ENCODE measurements around the gene FAM204A.

FAM204A gene

GRCh38 chr10:118330295-118331076 is 11.6 kb downstream of the FAM204A start:
- no peak for DNase-seq

- DNase-seq: no peak
These were observed 18.0 kb downstream of the FAM204A start for GRCh38 chr10:118324140-118324539.

GRCh38 chr10:118321724-118322575 is 20.2 kb downstream of the FAM204A start:
- DNase-seq: no peak

- DNase-seq: no peak
These were observed 26.5 kb downstream of the FAM204A start for GRCh38 chr10:118315629-118316028.

DNA sequence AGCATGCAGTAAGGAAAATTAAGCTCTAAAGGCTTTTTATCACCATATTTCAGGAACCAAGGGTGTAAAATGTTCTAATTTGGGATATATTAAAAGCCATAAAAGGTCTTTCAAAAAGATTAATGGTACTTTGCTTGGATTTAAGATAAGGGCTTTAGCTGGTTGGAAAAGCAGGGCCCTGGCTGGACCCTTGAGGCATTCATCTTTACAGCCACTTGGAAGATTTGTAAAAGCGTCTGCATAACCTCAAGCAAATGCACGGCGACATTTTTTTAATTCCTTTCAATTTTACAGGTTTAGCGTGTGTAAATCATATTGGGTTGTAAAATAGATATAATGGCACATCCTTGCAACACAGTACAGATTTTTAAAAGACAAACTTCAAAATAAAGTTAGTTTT is 27.2 kb downstream of the FAM204A start:
- no peak for DNase-seq

- no peak for DNase-seq
These were observed 30.6 kb downstream of the FAM204A start for GRCh38 chr10:118311505-118311904.

GRCh38 chr10:118310822-118311221 is 31.3 kb downstream of the FAM204A start:
- no peak for DNase-seq

DNA sequence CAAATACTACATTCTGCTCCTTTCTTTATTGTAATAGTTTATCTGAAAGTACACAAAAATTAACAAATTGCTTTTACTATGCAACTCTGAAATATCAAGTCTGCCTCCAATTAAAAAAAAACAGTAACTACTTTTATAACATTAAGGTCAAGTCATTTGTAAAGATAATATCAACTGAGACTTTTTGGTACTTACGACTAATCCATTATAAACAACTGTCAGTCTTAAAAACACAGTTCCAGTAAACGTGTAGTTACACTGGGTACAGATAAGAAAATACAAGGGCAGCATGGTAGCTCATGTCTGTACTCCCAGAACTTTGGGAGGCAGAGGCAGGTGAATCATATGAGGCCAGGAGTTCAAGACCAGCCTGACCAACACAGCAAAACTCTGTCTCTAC is 32.2 kb downstream of the FAM204A start:
- no peak for DNase-seq

- DNase-seq: no peak
These were observed 33.5 kb downstream of the FAM204A start for GRCh38 chr10:118308664-118309063.

DNA sequence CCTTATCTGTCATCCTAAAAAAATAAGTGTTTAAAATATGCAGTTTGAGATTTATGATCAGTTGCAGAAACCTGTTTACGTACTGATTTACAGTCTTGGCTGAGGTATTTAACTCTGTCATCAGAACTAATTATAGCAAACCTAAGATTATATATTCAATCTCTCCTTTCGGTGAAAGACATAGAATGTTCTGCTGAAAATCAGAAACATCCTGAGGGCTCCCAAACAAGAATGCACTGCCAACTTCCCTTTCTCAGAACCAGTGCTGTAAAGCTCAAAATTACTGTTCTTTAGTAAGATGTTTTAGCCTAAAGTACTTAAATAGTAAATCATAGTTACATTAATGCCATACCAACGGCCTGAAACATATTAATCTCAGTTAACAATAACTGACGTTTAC is 34.3 kb downstream of the FAM204A start:
- DNase-seq: no peak

- DNase-seq: no peak
These were observed 34.9 kb downstream of the FAM204A start for GRCh38 chr10:118307220-118307619.

DNA sequence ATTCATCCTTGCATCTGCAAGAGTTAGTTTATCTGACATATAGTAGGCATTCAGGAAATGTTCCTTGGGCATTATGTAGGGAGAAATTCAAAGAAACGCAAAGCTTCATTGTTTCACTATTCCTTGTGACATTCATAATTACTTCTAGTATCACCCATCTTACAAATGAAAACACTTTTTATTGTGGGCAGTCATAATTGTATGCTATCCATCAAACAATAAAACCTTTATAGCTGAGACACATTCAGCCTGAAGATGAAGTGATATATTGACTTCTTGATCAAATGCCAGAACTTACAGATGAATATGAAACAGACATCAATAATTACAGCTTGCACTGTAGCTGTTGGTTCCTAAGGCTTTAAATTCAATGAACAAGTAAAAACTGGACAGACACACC is 36.4 kb downstream of the FAM204A start:
- no peak for DNase-seq

DNA sequence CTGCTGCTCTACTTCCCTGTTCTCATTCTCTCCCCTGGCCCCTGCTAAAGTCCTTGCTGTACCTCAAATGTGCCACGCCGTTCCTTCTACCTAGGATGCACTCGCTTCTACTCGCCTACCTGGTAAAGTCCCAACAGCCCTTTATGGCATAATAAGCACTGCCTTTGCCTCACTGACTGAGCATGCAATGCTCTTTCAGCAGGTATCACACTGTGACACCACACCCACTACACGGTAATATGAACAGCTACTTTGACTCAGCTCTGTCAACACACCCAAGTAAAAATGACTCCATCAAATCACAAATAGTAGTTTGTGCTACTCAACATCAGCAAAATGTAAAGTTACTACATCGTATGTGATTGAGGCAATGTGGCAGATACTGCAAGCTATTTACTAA is 37.6 kb downstream of the FAM204A start:
- DNase-seq: no peak

- no peak for DNase-seq
These were observed 40.9 kb downstream of the FAM204A start for GRCh38 chr10:118301211-118301610.

GRCh38 chr10:118300320-118300719 is 41.8 kb downstream of the FAM204A start:
- DNase-seq: no peak

DNA sequence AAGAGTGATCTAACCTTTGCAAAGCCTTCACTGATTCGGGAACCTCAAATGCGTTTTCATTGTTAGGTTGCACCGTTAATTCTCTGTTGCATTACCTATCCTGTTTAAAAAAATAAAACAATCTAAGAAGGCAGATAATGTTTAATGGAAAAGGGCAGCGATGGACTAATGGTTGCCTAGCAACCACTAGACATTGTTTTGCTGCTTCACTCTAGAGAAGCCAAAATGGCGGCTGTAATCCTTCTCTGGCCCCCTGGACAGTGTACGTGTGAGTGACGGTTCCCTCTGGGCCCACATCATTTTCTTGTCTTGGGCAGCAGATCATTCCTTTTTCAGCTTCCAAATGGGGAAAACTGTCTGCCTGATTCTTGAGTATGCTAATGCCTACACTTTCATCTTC is 43.3 kb downstream of the FAM204A start:
- no peak for DNase-seq

DNA sequence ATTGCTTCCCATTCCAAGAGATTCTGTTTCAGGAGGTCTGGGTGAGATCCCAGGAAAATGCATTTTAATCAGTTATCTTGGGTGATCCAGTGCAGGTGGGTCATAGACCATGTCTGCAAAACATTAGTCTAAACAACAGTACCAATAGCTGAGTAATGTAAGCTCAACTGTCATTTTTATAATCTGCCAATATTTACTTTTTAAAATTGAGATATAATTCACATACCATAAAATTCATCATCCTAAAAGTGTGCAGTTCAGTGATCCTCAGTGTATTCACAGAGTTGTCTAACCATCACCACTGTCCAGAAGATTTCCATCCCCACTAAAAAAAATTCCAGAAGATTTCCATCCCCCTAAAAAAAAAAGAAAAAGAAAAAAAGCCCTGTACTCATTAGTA is 51.0 kb downstream of the FAM204A start:
- DNase-seq: no peak

- DNase-seq: no peak
These were observed 51.6 kb downstream of the FAM204A start for GRCh38 chr10:118290471-118290995.

DNA sequence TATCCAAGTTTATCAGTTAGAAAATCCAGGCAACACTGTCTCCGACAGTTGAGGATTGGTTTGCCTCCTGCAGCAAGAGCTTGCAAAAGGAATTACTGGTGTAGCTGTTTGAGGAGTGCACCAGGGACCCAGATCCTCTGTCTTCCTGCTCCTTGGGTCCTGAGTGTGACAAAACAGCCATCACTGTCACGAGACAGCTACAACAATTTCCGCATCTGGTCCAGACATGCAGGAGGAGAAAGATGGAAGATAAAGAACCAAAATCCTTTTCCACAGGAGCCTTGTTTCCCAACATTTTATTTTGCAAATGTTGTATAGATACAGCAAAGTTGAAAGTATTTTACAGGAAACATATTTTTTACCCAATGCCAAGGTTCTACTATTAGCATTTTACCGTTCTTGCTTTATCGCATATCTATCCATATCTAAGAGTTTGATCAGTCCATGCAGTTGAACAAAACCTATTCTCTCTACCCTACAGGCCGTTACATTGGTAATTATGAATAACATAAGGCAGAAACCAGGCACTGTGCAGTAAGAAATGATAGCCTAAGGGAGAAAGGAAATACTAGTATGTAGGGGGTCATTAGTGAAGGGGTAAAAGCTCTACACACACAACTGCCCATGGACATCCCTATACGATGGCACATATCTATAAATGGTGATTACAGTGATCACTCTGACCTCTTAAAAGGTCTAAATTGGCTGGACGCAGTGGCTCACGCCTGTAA is 54.9 kb downstream of the FAM204A start:
- no peak for DNase-seq

DNA sequence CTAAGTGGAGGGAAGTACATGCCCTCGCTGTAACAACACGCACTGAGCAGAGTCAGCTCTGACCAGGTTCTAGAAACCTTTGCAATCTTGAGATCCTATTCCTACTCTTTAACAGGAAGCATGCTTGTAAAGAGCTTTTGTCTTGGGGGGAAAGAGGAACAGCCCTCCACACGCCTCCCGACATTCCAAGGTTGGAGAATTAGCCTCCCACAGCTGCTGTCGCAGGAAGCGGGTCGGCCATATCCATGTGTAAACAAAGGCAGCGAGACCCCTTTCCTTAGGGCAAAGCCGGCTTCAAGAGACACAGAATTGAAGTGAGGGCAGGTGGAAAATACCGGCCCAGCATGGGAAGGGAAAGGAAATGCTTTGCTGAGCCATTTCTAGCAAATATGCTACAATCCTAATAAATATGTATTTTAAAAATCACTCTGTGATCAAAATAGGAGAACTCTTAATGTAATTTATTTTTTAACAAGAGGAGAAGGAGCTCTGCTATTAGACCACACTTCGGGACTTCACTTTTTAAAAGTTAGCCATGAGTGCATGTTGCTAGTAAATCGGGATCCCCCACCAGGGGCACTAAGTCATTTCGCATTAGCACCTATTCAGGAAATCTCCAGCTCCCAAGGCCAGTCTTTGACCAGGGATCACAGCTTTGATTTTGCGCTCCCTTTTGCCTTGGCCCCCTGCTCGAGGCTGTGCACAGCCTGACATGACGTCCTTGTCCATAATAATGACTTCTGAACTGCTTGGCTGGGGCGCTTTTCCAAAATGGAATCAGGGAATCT is 55.9 kb downstream of the FAM204A start:
- DNase-seq: no peak

DNA sequence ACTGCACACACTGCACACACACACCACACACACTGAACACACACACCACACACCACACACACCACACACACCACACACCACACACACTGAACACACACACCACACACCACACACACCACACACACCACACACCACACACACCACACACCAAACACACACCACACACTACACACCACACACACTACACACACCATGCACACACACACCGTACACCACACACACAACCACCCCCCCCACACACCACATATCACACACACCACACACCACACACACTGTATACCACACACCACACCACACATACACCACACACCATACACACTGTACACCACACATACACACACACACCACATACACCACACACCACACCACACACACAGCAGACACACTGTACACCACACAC is 59.5 kb downstream of the FAM204A start:
- no peak for DNase-seq

DNA sequence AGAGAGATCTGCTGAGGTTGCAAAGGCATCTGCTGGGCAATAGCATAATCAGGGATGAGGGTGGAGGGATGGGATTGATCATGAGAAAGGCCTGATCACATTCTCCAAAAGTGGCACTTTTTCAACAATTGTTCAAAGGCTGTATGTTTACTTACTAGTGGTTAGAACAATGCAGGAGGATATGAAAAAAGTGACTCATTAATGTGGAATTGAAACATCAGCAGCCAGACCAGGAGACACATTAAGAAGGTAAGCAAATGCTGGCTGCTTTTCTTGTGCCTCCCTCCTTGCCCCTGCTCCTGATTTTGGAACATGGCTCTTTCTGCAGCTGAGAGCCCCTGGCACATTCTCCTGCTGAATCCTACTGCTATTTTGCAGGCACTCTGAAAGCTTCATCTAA is 63.5 kb downstream of the FAM204A start:
- no peak for DNase-seq

GRCh38 chr10:118277871-118278270 is 64.3 kb downstream of the FAM204A start:
- DNase-seq: no peak
